SK-N-SH (cell line): ENCODE measurements around the gene ID4. TPM values are rescaled to one million over a fixed set of nuclear protein-coding genes. Genes with fewer than 3 reads are reported as not detected.

Experiments
- CTCF ChIA-PET: fragments of 300-600, 350-600 bp; formaldehyde crosslinking; extraction: SDS; loops from one replicate; lab custom pipeline; 2021; lab: Yijun Ruan, JAX
- POLR2A ChIA-PET: fragments of 350-600 bp; sonication (Branson Sonifier 250); formaldehyde crosslinking; extraction: SDS; loops from one replicate; lab custom pipeline; 2020; ENCODE audit warnings: antibody characterized with exemption, inconsistent platforms; lab: Yijun Ruan, JAX
- DNase-seq: peaks from one replicate; pipeline ENCODE4 v3.0.0; 2012
- H2AFZ ChIP-seq: fragments of 200-600 bp; sonication (generic); 2 replicates; pipeline ENCODE4 v1.8.1; 2016; ENCODE audit warnings: antibody characterized with exemption, mild to moderate bottlenecking, low read depth
- H3F3A ChIP-seq: fragments of 200-600 bp; sonication (generic); replicated peaks from 2 replicates; pipeline ENCODE3; 2016; ENCODE audit warnings: antibody characterized with exemption, mild to moderate bottlenecking; ENCODE audit not compliant: insufficient read depth
- H3K27ac ChIP-seq, 2 experiments: fragments of 200-500 bp in 1 of 2; fragments of 200-600 bp in 1 of 2; sonication (Bioruptor generic) in 1 of 2; sonication (generic), shearing (Covaris generic) in 1 of 2; 2 replicates each; pipeline versions ENCODE4 v1.5.1 to v1.6.1; 2014 to 2016; ENCODE audit warnings: low read depth in 2 of 2, inconsistent platforms in 1 of 2, low read length in 1 of 2, mild to moderate bottlenecking in 1 of 2, mixed read lengths in 1 of 2
- H3K27me3 ChIP-seq: fragments of 200-600 bp; sonication (generic), shearing (Covaris generic); 2 replicates; pipeline ENCODE4 v1.6.1; 2016; ENCODE audit warnings: mixed run types; ENCODE audit not compliant: insufficient read depth
- H3K36me3 ChIP-seq, 2 experiments: fragments of 200-500 bp in 1 of 2; fragments of 200-600 bp in 1 of 2; sonication (Bioruptor generic) in 1 of 2; sonication (generic) in 1 of 2; replicated peaks in 1 of 2; 2 replicates each; pipeline versions ENCODE3 to v1.5.1; 2014 to 2016; ENCODE audit warnings: low read length in 1 of 2, mild to moderate bottlenecking in 1 of 2; ENCODE audit not compliant: insufficient read depth in 2 of 2, control insufficient read depth in 1 of 2
- H3K4me1 ChIP-seq, 2 experiments: fragments of 200-500 bp in 1 of 2; fragments of 200-600 bp in 1 of 2; sonication (Bioruptor generic) in 1 of 2; sonication (generic), shearing (Covaris generic) in 1 of 2; 2 replicates each; pipeline versions ENCODE4 v1.5.1 to v1.6.1; 2014 to 2016; ENCODE audit warnings: low read depth in 1 of 2, low read length in 1 of 2, mixed run types in 1 of 2; ENCODE audit not compliant: insufficient read depth in 2 of 2, control insufficient read depth in 1 of 2
- H3K4me2 ChIP-seq: fragments of 200-600 bp; sonication (generic), shearing (Covaris generic); 2 replicates; pipeline ENCODE4 v1.6.1; 2017; ENCODE audit warnings: mixed run types
- H3K4me3 ChIP-seq, 2 experiments: fragments of 200-500 bp in 1 of 2; fragments of 200-600 bp in 1 of 2; sonication (Bioruptor generic) in 1 of 2; sonication (generic), shearing (Covaris generic) in 1 of 2; 2 replicates each; pipeline versions ENCODE4 v1.5.1 to v1.8.1; 2014 to 2016; ENCODE audit warnings: low read depth in 2 of 2, inconsistent platforms in 1 of 2, low read length in 1 of 2, mild to moderate bottlenecking in 1 of 2, mixed read lengths in 1 of 2, moderate library complexity in 1 of 2
- H3K79me2 ChIP-seq: fragments of 200-600 bp; sonication (generic); 2 replicates; pipeline ENCODE4 v1.8.1; 2017; ENCODE audit warnings: mild to moderate bottlenecking; ENCODE audit not compliant: insufficient read depth
- H3K9ac ChIP-seq: fragments of 200-600 bp; sonication (generic); 2 replicates; pipeline ENCODE4 v1.6.1; 2017; ENCODE audit warnings: mixed run types
- H3K9me2 ChIP-seq: fragments of 200-600 bp; sonication (generic); 2 replicates; pipeline ENCODE4 v1.6.1; 2017; ENCODE audit warnings: mixed run types
- H3K9me3 ChIP-seq: fragments of 200-600 bp; sonication (generic); 2 replicates; pipeline ENCODE4 v1.6.1; 2017; ENCODE audit warnings: mixed run types, mild to moderate bottlenecking, moderate library complexity
- H4K20me1 ChIP-seq: fragments of 200-600 bp; sonication (generic); 2 replicates; pipeline ENCODE4 v1.6.1; 2017; ENCODE audit warnings: mild to moderate bottlenecking, mixed run types; ENCODE audit not compliant: insufficient read depth
- CHD2 ChIP-seq: fragments of 150-350 bp; IDR thresholded peaks from 2 replicates; pipeline ENCODE4 v1.6.1; 2018; ENCODE audit warnings: low read length; ENCODE audit not compliant: partially characterized antibody
- ELF1 ChIP-seq: IDR thresholded peaks from 2 replicates; pipeline ENCODE4 v1.4.0; 2012
- EP300 ChIP-seq, 2 experiments: IDR thresholded peaks; 2 replicates each; pipeline versions ENCODE4 v1.4.0 to v1.6.1; 2012; ENCODE audit warnings: borderline replicate concordance in 1 of 2, low read depth in 1 of 2, low read length in 1 of 2
- EZH2phosphoT487 ChIP-seq: fragments of 200-600 bp; sonication (generic); IDR thresholded peaks from 2 replicates; pipeline ENCODE4 v1.6.1; 2017; ENCODE audit warnings: low read depth, mixed run types, mild to moderate bottlenecking, antibody characterized with exemption, moderate library complexity, borderline replicate concordance
- FOXJ3 ChIP-seq: sonication (generic); formaldehyde crosslinking; IDR thresholded peaks from 2 replicates; pipeline ENCODE4 v1.5.1; 2020; ENCODE audit warnings: mild to moderate bottlenecking, missing genetic modification reagents
- FOXM1 ChIP-seq: IDR thresholded peaks from 2 replicates; pipeline ENCODE4 v1.4.0; 2012; ENCODE audit warnings: low read depth, mild to moderate bottlenecking
- GATA2 ChIP-seq: sonication (generic); formaldehyde crosslinking; IDR thresholded peaks from 2 replicates; pipeline ENCODE4 v1.5.0; 2020; ENCODE audit warnings: mild to moderate bottlenecking, missing genetic modification reagents
- JUND ChIP-seq: IDR thresholded peaks from 2 replicates; pipeline ENCODE4 v1.4.0; 2012
- MXI1 ChIP-seq: IDR thresholded peaks from 2 replicates; pipeline ENCODE4 v1.6.1; 2012; ENCODE audit warnings: mild to moderate bottlenecking, low read depth, low read length, improper control_type of control experiment
- NFIC ChIP-seq: IDR thresholded peaks from 2 replicates; pipeline ENCODE4 v1.4.0; 2012; ENCODE audit warnings: borderline replicate concordance
- NRF1 ChIP-seq: IDR thresholded peaks from 2 replicates; pipeline ENCODE4 v1.6.1; 2012; ENCODE audit warnings: low read depth, mild to moderate bottlenecking, low read length
- POLR2AphosphoS5 ChIP-seq: IDR thresholded peaks from 2 replicates; pipeline ENCODE4 v1.6.1; 2012; ENCODE audit warnings: low read depth, low read length
- RAD21 ChIP-seq: IDR thresholded peaks from 2 replicates; pipeline ENCODE4 v1.6.1; 2012; ENCODE audit warnings: mild to moderate bottlenecking, low read length
- RCOR1 ChIP-seq: fragments of 150-350 bp; IDR thresholded peaks from 2 replicates; pipeline ENCODE4 v1.6.1; 2017; ENCODE audit warnings: antibody characterized with exemption, low read length
- RFX5 ChIP-seq: IDR thresholded peaks from 2 replicates; pipeline ENCODE4 v1.6.1; 2012; ENCODE audit warnings: mild to moderate bottlenecking, improper control_type of control experiment, low read length
- SMC3 ChIP-seq: IDR thresholded peaks from 2 replicates; pipeline ENCODE4 v1.6.1; 2012; ENCODE audit warnings: low read depth, low read length, improper control_type of control experiment
- TAF1 ChIP-seq: IDR thresholded peaks from 2 replicates; pipeline ENCODE4 v1.6.1; 2012; ENCODE audit warnings: low read depth, mild to moderate bottlenecking, low read length, moderate library complexity, borderline replicate concordance
- TEAD4 ChIP-seq: IDR thresholded peaks from 2 replicates; pipeline ENCODE4 v1.4.0; 2012; ENCODE audit warnings: mild to moderate bottlenecking, borderline replicate concordance; ENCODE audit not compliant: insufficient read depth
- WGBS: methylation state at CpG from one replicate; pipeline ENCODE4 v1.1.6; 2017; ENCODE audit warnings: low lambda C conversion rate; 5-methylcytosine and 5-hydroxymethylcytosine counted together
- polyA plus RNA-seq, 3 experiments: library from polyadenylated mRNA; depleted of rRNA; stranded (reverse); fragments of >200 nt; gene quantifications; 2 replicates each; pipeline ENCODE4 v1.2.3, GENCODE V29; 2012
- TF ChIP-seq, protein P1 (sequence below): IDR thresholded peaks from 2 replicates; pipeline ENCODE4 v1.4.0; 2012; ENCODE audit warnings: low read depth, borderline replicate concordance
- TF ChIP-seq, protein P2 (sequence below): fragments of 150-350 bp; IDR thresholded peaks from 2 replicates; pipeline ENCODE4 v1.6.1; 2017; ENCODE audit warnings: antibody characterized with exemption, low read length, low read depth, borderline replicate concordance

The ID4 gene
- polyA plus RNA-seq, 1 of the 3 experiments (the other 2 are of a cell fraction): 4.9 TPM

DNA sequence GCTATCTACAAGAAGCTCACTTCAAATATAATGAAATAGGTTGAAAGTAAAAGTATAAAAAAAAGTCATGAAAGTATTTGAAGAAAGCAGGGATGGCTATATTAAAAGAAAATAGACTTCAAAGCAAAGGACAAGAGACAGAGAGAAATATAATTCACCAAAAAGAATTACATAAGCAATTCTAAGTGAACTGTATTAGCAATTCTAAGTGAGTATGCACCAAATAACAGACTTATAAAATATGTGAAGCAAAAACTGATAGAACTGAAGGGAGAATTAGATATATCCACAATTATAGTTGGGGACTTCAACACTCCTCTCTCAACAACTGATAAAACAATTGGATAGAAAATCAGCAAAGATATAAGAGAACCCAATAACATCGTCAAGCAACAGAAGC lies 38.8 kb upstream of the ID4 start (continued):
- no peak for TF ChIP-seq FOXJ3 (CRISPR knock-in tag)

DNA sequence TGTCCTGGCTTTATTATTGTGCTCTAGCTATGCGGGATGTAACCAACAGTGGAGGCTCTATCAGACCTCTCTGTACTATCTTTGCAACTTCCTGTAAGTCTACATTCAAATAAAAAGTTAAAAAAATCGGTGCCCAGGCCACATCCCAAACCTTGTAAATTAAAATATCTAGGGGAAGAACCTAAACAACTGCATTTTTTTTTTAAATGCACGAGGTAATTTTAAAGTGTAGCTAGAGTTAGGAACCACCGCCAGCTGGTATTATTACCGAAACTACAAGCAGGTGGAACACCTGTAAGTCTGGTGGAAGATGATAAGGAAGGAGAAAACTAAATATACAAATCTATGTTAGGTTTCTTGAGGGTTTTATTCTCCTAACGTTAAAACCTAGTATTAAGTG lies 34.5 kb upstream of the ID4 start:
- H3K4me2 ChIP-seq: peak overlapping the region; percentile 85
- CTCF ChIA-PET: no interaction called here
- POLR2A ChIA-PET: no interaction called here

More for the DNA sequence above, 34.5 kb upstream of the ID4 start:
- DNase-seq: no peak
- H3K27me3 ChIP-seq: no peaks in the 10 kb centered on the region
- no peaks in the 10 kb centered on the region for H3K36me3 ChIP-seq
- H3K27ac ChIP-seq: peak overlapping the region in 1 of 2 experiments; percentile 100; a peak in 2 of 4 replicates
- no peak overlapping the region for H2AFZ ChIP-seq
- H3F3A ChIP-seq: peaks cover 23% of the 10 kb centered on the region
- H4K20me1 ChIP-seq: no peaks in the 10 kb centered on the region
- TF ChIP-seq RAD21: no peak
- TF ChIP-seq RCOR1: no peak
- TF ChIP-seq TAF1: no peak
- TF ChIP-seq ELF1: no peak
- no peak for TF ChIP-seq EZH2phosphoT487
- no peak for TF ChIP-seq GATA2 (CRISPR knock-in tag)
- TF ChIP-seq JUND: no peak
- TF ChIP-seq FOXM1: no peak
- TF ChIP-seq SMC3: no peak
- TF ChIP-seq, protein P1, sequence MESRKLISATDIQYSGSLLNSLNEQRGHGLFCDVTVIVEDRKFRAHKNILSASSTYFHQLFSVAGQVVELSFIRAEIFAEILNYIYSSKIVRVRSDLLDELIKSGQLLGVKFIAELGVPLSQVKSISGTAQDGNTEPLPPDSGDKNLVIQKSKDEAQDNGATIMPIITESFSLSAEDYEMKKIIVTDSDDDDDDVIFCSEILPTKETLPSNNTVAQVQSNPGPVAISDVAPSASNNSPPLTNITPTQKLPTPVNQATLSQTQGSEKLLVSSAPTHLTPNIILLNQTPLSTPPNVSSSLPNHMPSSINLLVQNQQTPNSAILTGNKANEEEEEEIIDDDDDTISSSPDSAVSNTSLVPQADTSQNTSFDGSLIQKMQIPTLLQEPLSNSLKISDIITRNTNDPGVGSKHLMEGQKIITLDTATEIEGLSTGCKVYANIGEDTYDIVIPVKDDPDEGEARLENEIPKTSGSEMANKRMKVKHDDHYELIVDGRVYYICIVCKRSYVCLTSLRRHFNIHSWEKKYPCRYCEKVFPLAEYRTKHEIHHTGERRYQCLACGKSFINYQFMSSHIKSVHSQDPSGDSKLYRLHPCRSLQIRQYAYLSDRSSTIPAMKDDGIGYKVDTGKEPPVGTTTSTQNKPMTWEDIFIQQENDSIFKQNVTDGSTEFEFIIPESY: no peak
- TF ChIP-seq RFX5: no peak
- TF ChIP-seq MXI1: no peak
- TF ChIP-seq TEAD4: no peak
- no peak for TF ChIP-seq POLR2AphosphoS5
- TF ChIP-seq CHD2: no peak
- no peak for TF ChIP-seq FOXJ3 (CRISPR knock-in tag)
- TF ChIP-seq, protein P2, sequence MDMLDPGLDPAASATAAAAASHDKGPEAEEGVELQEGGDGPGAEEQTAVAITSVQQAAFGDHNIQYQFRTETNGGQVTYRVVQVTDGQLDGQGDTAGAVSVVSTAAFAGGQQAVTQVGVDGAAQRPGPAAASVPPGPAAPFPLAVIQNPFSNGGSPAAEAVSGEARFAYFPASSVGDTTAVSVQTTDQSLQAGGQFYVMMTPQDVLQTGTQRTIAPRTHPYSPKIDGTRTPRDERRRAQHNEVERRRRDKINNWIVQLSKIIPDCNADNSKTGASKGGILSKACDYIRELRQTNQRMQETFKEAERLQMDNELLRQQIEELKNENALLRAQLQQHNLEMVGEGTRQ: no peak
- TF ChIP-seq NFIC: no peak
- TF ChIP-seq EP300 (IDR thresholded peaks at IDR 0.05; ENCODE audit: borderline replicate concordance in 1 of 2, low read depth in 1 of 2, low read length in 1 of 2): no peak
- no peak for TF ChIP-seq NRF1
- no peak overlapping the region for H3K9ac ChIP-seq
- H3K4me1 ChIP-seq: peaks cover 3 to 21% of the 10 kb centered on the region in 2 experiments; a peak in 3 of 4 replicates
- no peaks in the 10 kb centered on the region for H3K9me2 ChIP-seq
- no peaks in the 10 kb centered on the region for H3K9me3 ChIP-seq
- no peak overlapping the region for H3K4me3 ChIP-seq
- 88% methylated on average over 6 of the region's 6 CpGs for WGBS
- H3K79me2 ChIP-seq: no peaks in the 10 kb centered on the region; the same call in 1 of the 2 replicates
